GM21723 (cell line): ENCODE results near the gene MAMLD1.
"Not testable (repeated sequence)": the region's sequence is repeated elsewhere in the genome, so short reads cannot be mapped to it uniquely, and the experiment has no call there.

ENCODE experiments used
- ATAC-seq: cut with Tn5 transposase; IDR thresholded peaks from one replicate; pipeline ENCODE4 v1.9.1; 2021; ENCODE audit warnings: mild to moderate bottlenecking, moderate library complexity; ENCODE audit not compliant: unreplicated experiment

MAMLD1 gene, protein sequence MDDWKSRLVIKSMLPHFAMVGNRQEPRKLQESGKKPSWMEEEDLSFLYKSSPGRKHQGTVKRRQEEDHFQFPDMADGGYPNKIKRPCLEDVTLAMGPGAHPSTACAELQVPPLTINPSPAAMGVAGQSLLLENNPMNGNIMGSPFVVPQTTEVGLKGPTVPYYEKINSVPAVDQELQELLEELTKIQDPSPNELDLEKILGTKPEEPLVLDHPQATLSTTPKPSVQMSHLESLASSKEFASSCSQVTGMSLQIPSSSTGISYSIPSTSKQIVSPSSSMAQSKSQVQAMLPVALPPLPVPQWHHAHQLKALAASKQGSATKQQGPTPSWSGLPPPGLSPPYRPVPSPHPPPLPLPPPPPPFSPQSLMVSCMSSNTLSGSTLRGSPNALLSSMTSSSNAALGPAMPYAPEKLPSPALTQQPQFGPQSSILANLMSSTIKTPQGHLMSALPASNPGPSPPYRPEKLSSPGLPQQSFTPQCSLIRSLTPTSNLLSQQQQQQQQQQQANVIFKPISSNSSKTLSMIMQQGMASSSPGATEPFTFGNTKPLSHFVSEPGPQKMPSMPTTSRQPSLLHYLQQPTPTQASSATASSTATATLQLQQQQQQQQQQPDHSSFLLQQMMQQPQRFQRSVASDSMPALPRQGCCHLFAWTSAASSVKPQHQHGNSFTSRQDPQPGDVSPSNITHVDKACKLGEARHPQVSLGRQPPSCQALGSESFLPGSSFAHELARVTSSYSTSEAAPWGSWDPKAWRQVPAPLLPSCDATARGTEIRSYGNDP

DNA sequence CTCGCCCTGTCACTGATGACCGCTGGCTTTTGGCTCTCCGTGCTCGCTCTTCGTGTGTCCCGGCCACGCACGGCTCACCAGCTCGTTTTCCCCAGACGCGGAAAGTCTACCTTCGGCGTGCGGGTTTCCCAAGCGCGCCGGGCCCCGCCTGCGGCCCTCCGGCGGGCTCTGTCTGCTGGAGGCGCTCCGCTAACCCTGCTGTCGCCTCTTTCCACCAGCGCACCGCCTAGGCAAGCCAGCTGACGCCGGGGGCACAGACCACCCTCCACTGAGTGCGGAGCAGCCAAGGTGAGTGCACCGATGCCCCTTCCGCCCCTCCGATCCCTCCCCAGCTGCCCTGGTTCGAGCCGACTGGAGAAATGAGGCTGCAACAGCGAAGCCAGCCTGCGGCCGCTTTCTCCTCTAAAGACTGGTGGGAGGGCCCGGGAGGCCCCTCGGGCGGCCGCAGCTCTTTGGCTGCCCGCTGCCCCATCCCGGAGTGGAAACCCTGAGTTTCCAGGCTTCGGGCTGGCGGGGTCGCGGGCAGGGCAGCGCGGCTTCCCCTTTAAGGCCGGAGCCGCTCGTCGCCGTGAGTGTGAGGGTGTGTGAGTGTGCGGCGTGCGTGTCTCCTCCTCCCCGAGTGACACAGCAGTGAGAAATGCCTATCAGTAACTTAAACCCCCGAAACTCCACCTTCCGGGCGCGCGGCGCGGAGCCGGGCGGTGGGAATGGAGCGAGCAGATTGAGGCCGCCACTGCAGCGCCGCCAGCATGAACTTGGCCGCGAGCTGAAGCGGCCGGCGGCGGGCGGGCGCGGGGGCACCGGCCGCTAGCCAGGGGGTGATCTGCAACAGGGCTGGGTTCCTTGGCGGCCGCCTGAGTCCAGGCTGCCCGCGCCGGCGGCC lies at the start of gene MAMLD1:
MAMLD1 (plus strand) TSS at position 719 of the 883 bp plus-strand sequence. CDS start 82,200 bp downstream, outside the sequence.
- ATAC-seq = no peak

DNA sequence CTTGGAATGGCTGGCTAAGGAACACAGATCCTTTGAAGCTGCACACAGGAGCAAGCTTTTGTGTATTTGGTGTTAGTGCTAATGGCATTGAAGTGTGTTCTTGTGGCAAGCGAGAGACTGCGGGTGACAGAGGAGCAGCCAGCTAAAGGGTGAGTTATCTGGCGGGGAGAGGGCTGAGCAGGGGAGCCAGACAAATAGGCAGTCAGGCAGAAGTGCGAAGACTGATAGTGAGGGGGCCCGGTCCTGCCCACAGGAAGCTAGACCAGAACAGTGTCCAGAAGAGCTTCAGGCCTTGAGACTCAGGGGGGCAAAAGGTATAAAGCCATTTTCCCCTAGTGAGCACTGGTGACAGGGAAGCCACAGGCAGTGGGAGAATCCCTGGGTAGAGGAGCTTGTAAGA lies 49.6 kb upstream of the MAMLD1 start:
- ATAC-seq = no peak

DNA sequence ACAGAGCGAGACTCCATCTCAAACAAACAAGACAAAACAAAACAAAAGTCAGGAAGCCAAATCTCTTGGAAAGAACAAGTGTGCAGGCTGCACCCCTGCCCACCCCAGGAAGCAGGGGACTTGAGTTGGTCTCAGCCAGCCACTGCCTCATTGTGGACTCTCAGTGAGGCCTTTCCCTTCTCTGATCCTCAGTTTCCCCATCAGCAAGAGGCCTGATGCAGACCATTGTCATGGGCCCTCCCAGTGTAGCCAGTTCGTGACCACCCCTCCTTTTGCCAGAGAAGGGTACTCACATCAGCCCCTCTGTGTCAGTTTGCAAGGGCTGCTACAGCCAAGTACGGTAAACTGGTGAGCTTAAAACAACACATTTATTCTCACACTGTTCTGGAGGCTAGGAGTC lies 48.9 kb upstream of the MAMLD1 start:
- ATAC-seq = no peak

DNA sequence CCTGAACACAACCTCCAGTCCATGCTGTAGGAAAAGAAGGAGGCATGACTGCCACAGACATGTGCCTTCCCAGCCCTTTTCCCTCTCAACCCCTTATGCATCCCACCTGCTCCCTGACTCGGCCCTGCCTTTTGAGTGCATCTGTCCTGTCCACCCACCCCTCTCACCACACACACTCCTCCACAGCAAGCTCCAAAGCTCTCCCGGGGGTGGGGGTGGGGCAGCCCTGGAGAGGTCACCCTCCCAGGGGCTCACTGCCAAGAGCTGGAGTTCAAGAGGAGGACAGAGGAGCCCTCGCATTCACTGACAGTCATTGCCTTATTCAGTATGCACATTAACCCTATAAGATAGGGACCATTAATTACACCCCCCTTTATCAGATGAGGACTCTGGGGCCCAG lies 46.6 kb upstream of the MAMLD1 start:
- ATAC-seq = no peak

- ATAC-seq = no peak
Observed at GRCh38 chrX:150323020-150323419, 40.1 kb upstream of the MAMLD1 start.

GRCh38 chrX:150324035-150324728 lies 38.9 kb upstream of the MAMLD1 start:
- no peak for ATAC-seq

DNA sequence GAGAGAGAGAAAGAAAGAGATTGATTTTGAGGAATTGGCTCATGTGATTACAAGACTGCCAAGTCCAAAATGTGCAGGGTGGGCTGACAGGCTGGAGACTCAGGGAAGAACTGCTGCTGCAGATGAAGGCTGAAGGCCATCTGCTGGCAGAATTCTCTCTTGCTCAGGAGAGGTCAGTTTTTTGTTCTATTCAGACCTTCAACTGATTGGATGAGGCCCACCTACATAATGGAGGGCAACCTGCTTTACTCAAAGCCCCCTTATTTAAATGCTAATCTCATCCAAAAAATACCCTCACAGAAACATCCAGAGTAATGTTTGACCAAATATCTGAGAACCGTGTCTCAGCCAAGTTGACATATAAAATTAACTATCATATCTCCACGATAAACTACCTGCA lies 38.2 kb upstream of the MAMLD1 start:
- ATAC-seq = no peak

- no peak for ATAC-seq
Observed at GRCh38 chrX:150326541-150327247, 36.4 kb upstream of the MAMLD1 start.

- no peak for ATAC-seq
Observed at GRCh38 chrX:150329282-150329681, 33.8 kb upstream of the MAMLD1 start.

GRCh38 chrX:150329868-150330267 lies 33.2 kb upstream of the MAMLD1 start:
- ATAC-seq = no peak

GRCh38 chrX:150332023-150332422 lies 31.1 kb upstream of the MAMLD1 start:
- no peak for ATAC-seq

- ATAC-seq = no peak
Observed at GRCh38 chrX:150334100-150334499, 29.0 kb upstream of the MAMLD1 start.

GRCh38 chrX:150334981-150335380 lies 28.1 kb upstream of the MAMLD1 start:
- ATAC-seq = no peak

DNA sequence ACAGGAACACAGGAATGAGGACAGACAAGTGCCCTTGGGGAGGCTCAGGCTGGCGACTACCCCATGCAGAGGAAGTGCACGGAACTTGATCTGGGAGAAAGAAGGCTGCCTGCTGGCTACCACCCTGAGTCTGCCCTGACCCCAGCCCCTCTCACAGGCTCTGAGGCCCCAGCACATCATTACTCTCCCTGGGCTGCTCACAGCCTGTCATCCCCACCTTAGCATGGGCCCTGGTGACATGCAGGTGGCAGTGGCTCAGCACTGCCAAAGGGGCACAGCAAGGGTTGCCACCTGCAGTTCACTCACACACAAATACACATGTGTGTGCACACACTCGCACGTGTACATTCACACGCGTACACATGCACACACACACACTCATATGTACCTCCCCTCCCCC lies 26.1 kb upstream of the MAMLD1 start:
- ATAC-seq = no peak

DNA sequence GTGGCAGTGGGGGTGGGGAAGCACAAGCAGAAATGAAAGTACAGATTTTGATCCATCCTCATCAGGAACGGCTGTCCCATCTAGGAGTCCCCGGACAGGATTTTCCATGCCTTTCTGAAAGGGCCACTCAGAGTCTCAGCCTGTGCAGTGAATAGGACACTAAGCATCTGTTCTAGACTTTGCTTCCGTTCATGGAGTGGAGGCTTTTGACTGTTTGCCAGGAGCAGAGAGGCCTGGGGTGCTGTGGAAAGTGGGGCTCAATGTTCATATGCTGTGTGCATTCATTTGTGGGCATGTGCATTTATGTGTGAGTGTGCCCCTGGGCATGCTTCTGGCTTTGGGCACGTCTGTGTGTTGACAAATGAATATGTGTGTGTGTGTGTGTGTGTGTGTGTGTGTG lies 25.6 kb upstream of the MAMLD1 start:
- ATAC-seq = no peak

- ATAC-seq = no peak
Observed at GRCh38 chrX:150338615-150339014, 24.5 kb upstream of the MAMLD1 start.

DNA sequence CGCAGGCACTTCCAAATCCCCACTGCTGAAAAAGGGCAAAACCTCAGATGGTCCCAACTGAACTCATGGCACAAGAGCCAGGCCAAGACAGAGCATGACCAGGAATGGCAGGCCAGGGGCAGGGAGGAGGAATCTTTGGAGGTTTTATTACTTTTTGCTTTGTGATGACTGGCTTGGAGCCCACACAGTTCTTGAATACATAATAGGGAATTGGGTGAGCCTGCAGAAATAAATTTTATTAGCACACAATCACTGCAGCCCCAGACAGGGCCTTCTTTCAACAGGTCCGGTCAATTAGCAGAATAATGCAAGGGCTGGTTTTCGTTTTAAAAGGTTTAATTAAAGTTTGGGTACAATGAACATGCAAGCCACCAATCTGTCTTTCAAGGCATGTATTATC lies 23.4 kb upstream of the MAMLD1 start:
- ATAC-seq = no peak

DNA sequence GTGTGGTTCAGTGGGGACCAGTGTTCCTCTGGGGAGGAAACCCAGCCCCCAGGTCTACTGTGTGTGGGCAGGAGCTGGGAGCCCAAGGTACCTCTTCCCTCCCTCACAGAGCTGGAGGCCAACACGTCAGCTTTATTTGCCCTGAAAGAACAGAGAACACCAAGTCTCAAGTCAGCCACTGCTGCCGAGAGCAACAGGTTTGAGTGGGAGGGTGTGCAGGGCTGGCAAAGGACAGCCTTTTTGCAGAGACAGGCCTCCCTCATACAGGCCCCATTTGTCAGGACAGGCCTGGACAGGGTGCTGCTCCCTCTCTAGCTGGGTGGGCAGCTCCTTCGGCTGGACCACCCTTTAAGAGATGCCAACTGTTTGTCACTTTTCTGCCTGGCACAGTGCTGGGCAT lies 22.8 kb upstream of the MAMLD1 start:
- ATAC-seq = not testable (repeated sequence)

- ATAC-seq = no peak
Observed at GRCh38 chrX:150347471-150347870, 15.6 kb upstream of the MAMLD1 start.

DNA sequence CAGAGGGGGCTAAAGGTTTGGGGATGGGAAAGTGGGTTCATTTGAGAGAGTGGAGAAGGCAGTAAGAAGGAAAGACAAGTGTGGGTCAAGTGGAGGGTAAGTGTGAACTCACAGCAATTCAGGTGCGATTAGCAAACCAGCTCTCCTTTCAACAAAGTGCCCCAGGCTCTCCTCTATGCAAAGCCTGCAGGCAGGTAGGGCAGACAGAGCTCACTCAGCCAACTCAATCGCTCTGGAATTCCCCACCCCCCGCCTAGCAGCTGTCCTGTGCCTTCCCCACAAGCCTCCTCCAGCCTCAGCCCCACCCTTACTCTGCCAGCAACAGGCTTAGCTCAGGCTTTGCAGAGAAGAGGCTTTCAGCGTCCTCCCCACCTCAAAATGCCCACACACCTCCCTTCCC lies 14.8 kb upstream of the MAMLD1 start:
- no peak for ATAC-seq
